ENCODE data around the gene GJB5. TPM values are rescaled to one million over a fixed set of nuclear protein-coding genes. Genes with fewer than 3 reads are reported as not detected.

GJB5 gene
- total RNA-seq, 1 donor from 2014 or later = not detected

GRCh38 chr1:34790985-34791384 is 36.1 kb downstream of the GJB5 start:
- H3K4me3 ChIP-seq = no peak overlapping the region
- H3K4me3 Mint-ChIP-seq = no peak overlapping the region
- H3K9me3 Mint-ChIP-seq = peaks cover 3% of the 10 kb centered on the region
- H3K4me1 ChIP-seq = no peaks in the 10 kb centered on the region
- H3K27ac ChIP-seq = no peak overlapping the region
- no peak overlapping the region for H3K9ac ChIP-seq
- H4K20me1 ChIP-seq (ENCODE audit: low read depth) = no peaks in the 10 kb centered on the region
- H3F3A ChIP-seq (ENCODE audit: low read depth) = no peaks in the 10 kb centered on the region
- no peak for DNase-seq (ENCODE audit: low spot score)
- H3K9me3 ChIP-seq (ENCODE audit: low read depth) = no peaks in the 10 kb centered on the region
- no peak overlapping the region for H2AFZ ChIP-seq (replicated peaks)
- H3K27me3 ChIP-seq = peaks cover 56% of the 10 kb centered on the region
- peaks cover 16% of the 10 kb centered on the region for H3K4me1 Mint-ChIP-seq
- no peaks in the 10 kb centered on the region for H3K79me2 ChIP-seq (ENCODE audit: low read depth)
- peaks cover 2% of the 10 kb centered on the region for H3K36me3 Mint-ChIP-seq
- TF ChIP-seq EZH2phosphoT487 (IDR thresholded peaks at IDR 0.05) (no peak), EZH2 (IDR thresholded peaks at IDR 0.05) (no peak)
- TF ChIP-seq, protein P1, sequence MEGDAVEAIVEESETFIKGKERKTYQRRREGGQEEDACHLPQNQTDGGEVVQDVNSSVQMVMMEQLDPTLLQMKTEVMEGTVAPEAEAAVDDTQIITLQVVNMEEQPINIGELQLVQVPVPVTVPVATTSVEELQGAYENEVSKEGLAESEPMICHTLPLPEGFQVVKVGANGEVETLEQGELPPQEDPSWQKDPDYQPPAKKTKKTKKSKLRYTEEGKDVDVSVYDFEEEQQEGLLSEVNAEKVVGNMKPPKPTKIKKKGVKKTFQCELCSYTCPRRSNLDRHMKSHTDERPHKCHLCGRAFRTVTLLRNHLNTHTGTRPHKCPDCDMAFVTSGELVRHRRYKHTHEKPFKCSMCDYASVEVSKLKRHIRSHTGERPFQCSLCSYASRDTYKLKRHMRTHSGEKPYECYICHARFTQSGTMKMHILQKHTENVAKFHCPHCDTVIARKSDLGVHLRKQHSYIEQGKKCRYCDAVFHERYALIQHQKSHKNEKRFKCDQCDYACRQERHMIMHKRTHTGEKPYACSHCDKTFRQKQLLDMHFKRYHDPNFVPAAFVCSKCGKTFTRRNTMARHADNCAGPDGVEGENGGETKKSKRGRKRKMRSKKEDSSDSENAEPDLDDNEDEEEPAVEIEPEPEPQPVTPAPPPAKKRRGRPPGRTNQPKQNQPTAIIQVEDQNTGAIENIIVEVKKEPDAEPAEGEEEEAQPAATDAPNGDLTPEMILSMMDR (IDR thresholded peaks at IDR 0.05) = no peak
- H3K4me2 ChIP-seq = no peak overlapping the region
- H3K36me3 ChIP-seq = no peaks in the 10 kb centered on the region
- H3K27ac Mint-ChIP-seq = no peak overlapping the region
- peaks cover 12% of the 10 kb centered on the region for H3K27me3 Mint-ChIP-seq (ENCODE audit: insufficient read depth, low read depth)

GRCh38 chr1:34792424-34792823 is 37.6 kb downstream of the GJB5 start:
- H3K9me3 ChIP-seq (ENCODE audit: low read depth) = no peaks in the 10 kb centered on the region
- peak overlapping the region; percentile 43 for H3K4me3 ChIP-seq
- peaks cover 10% of the 10 kb centered on the region for H4K20me1 ChIP-seq (ENCODE audit: low read depth)
- no peak overlapping the region for H3K27ac ChIP-seq
- no peaks in the 10 kb centered on the region for H3F3A ChIP-seq (ENCODE audit: low read depth)
- H2AFZ ChIP-seq (replicated peaks) = no peak overlapping the region
- no peak for DNase-seq (ENCODE audit: low spot score)
- no peak for TF ChIP-seq EZH2 (IDR thresholded peaks at IDR 0.05)
- no peak for TF ChIP-seq EZH2phosphoT487 (IDR thresholded peaks at IDR 0.05)
- TF ChIP-seq, protein P1 (IDR thresholded peaks at IDR 0.05) = no peak
- H3K4me1 Mint-ChIP-seq = peaks cover 24% of the 10 kb centered on the region
- peaks cover 70% of the 10 kb centered on the region for H3K27me3 ChIP-seq
- peaks cover 3% of the 10 kb centered on the region for H3K9me3 Mint-ChIP-seq
- no peak overlapping the region for H3K4me3 Mint-ChIP-seq
- H3K9ac ChIP-seq = no peak overlapping the region
- peaks cover 12% of the 10 kb centered on the region for H3K27me3 Mint-ChIP-seq (ENCODE audit: insufficient read depth, low read depth)
- no peaks in the 10 kb centered on the region for H3K36me3 ChIP-seq
- H3K4me2 ChIP-seq = peak overlapping the region; percentile 77
- peaks cover 2% of the 10 kb centered on the region for H3K36me3 Mint-ChIP-seq
- H3K4me1 ChIP-seq = peaks cover 9% of the 10 kb centered on the region
- no peak overlapping the region for H3K27ac Mint-ChIP-seq
- H3K79me2 ChIP-seq (ENCODE audit: low read depth) = no peaks in the 10 kb centered on the region

DNA sequence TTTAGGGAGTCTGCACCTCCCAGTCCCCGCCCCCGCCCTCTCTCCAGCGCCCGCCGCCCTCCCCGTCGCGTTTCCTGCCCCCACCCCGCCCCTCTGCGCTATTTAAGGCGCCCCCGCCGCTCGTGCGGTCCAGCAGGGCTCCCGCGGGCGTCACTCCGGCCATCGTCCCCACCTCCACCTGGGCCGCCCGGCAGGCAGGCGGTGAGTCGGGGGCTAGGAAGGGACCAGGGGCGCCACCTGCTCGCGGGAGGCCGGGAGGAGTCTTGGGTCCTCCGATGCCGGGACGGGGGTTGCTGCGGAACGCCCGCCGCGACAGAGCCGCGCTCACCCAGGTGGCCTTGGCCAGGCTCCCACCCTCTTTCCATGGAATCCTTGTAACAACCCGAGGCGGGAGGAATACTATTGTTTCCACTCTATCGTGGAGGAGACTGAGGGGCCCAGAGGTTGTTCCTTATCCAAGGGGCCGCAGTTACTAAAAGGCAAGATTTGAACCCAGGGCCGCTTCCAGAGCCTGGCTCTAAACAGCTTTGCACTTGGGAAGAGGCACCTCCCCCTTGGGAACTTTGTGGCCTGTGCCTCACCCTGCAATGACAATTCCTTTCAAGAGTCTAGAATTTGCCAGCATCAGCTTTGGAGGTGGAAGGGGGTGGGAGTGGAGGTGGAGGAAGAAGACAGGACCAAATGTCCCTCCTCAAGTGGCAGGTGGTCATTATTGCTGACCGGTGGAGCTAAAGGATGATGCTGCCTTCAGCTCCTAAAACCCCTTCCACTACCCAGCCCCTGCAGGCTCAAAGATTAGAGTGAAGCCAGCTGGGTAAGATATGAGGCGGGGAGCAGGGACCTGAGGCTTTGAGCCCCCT is 38.3 kb downstream of the GJB5 start, which contains the start of gene GJA4:
Gene GJA4 (plus strand): TSS at position 132 of the 860 bp plus-strand sequence. CDS start 1,215 bp downstream, outside the sequence.
- Mint-ChIP-seq H3K27ac (no peak within 1 kb of the TSS), H3K4me3 (no peak within 1 kb of the TSS), H3K9me3 (peaks cover 3% of the 10 kb centered on the region), H3K36me3 (peaks cover 2% of the 10 kb centered on the region), H3K4me1 (peaks cover 24% of the 10 kb centered on the region), H3K27me3 (ENCODE audit: insufficient read depth, low read depth) (peaks cover 15% of the 10 kb centered on the region)
- peak within 1 kb of the TSS; percentile 43 for H3K4me3 ChIP-seq
- H3K9me3 ChIP-seq (ENCODE audit: low read depth) = no peaks in the 10 kb centered on the region
- no peak within 1 kb of the TSS for H3K27ac ChIP-seq
- H3K9ac ChIP-seq = no peak within 1 kb of the TSS
- H3K79me2 ChIP-seq (ENCODE audit: low read depth) = no peaks in the 10 kb centered on the region
- peaks cover 9% of the 10 kb centered on the region for H3K4me1 ChIP-seq
- peak within 1 kb of the TSS; percentile 77 for H3K4me2 ChIP-seq
- no peak within 1 kb of the TSS for H2AFZ ChIP-seq (replicated peaks)
- H3K27me3 ChIP-seq = peaks cover 74% of the 10 kb centered on the region
- no peaks in the 10 kb centered on the region for H3F3A ChIP-seq (ENCODE audit: low read depth)
- TF ChIP-seq EZH2phosphoT487 (IDR thresholded peaks at IDR 0.05) = no peak
- peak; percentile 33 for TF ChIP-seq EZH2 (IDR thresholded peaks at IDR 0.05)
- peaks cover 10% of the 10 kb centered on the region for H4K20me1 ChIP-seq (ENCODE audit: low read depth)
- H3K36me3 ChIP-seq = no peaks in the 10 kb centered on the region
- DNase-seq (ENCODE audit: low spot score) = peak; percentile 33

All from neural progenitor cell (in vitro differentiated cells).